ENCODE measurements around the gene SNHG17.

DNA sequence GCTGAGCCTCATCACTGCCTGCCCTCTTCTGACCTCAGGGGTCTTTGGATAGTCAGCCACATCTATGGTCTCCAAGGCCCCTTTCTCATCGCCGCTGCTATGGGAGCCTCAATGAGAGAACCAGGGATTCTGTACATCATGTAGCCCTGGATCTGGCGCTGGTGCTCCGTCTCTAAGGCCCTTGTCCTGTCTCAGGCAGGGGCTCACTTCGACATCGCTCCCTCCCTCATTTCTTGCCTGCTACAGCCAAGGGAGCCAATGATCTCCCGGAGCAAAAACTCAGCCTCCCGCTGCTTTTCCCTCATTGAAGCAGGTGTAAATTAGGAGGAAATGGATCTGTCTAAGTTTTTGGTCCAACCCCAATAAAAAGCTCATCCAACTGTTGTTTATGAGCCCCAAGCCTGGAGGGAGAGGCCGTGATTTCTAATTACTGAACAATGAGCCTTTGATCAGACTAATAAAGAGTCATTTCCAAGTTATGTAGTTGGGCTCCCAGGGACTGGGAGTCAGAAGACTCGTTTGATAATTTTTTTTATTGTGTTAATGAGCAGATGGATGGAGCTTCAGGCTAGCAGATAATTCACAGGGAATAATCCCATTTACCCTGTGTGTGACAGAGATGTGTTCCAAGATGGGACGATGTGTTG, 58.0 kb downstream of the SNHG17 start:
- TF ChIP-seq, protein P1, sequence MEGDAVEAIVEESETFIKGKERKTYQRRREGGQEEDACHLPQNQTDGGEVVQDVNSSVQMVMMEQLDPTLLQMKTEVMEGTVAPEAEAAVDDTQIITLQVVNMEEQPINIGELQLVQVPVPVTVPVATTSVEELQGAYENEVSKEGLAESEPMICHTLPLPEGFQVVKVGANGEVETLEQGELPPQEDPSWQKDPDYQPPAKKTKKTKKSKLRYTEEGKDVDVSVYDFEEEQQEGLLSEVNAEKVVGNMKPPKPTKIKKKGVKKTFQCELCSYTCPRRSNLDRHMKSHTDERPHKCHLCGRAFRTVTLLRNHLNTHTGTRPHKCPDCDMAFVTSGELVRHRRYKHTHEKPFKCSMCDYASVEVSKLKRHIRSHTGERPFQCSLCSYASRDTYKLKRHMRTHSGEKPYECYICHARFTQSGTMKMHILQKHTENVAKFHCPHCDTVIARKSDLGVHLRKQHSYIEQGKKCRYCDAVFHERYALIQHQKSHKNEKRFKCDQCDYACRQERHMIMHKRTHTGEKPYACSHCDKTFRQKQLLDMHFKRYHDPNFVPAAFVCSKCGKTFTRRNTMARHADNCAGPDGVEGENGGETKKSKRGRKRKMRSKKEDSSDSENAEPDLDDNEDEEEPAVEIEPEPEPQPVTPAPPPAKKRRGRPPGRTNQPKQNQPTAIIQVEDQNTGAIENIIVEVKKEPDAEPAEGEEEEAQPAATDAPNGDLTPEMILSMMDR (IDR thresholded peaks at IDR 0.05) = no peak
- TF ChIP-seq POLR2A (IDR thresholded peaks at IDR 0.05) = no peak

Data from esophagus squamous epithelium (tissue), 4 donors.